HG03521 (cell line): ENCODE results near the gene ELMO1.

Experiments used
- ATAC-seq: cut with Tn5 transposase; IDR thresholded peaks from one replicate; pipeline ENCODE4 v1.9.1; 2021; ENCODE audit warnings: mild to moderate bottlenecking, moderate library complexity; ENCODE audit not compliant: unreplicated experiment

ELMO1 gene

DNA sequence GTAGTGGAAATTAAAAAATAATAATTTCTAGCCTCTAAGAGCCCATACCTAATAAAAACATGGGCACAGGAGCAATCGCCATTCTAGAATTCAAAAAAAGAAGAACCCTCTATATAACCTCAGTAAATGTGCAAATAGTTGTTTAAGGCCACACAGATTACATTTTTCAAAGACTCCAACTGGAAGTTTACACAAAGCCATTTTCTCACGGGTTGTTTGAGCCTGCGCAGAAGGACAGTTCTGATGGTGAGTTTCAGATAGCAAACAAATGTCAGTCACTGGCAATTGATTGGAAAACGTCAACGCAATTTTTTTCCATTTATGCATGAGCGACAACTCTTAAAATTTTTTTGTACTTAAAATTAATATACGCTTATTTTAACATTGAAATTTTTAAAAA is 23.0 kb upstream of the ELMO1 start:
- no peak for ATAC-seq

DNA sequence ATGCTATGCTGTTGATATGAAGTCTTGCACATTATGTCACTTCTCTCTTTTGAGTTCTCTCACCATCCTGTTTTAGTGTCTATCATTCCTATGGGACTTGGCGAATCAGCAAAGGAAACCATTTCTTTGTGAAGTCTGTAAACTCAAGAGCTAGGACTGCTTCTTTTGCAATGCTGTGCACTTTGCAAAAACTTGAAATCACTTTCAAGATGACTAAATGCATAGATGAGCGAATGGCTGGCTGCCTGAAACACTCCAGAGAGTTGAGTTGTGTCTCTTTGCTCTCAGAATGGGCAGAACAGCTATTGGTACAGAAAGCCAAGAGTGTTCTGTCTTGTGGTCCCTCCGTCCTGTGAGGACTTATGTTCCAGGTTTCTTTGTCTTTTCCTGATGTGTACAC is 18.3 kb upstream of the ELMO1 start:
- ATAC-seq = no peak

DNA sequence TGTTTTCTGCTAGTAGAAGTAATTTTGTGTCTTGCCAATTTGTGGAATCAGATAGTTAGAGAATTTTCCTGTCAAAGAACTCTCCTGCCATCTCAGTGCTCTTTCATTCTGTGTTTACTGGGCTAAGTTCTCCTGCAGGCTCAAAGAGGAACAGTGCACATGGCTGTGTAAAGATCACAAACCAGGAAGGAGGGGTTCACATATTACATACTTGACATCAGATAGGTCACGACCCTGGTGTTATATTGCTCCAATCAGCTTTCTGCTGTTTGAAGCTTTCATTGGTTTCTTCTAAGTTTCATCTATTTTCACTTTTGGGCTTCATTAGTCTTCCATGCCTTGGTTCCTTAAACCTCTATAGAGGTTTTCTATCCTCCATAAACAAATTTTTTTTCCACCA is 13.5 kb upstream of the ELMO1 start:
- no peak for ATAC-seq

- ATAC-seq = no peak
Measured at GRCh38 chr7:37455081-37455480, 6.4 kb upstream of the ELMO1 start.

DNA sequence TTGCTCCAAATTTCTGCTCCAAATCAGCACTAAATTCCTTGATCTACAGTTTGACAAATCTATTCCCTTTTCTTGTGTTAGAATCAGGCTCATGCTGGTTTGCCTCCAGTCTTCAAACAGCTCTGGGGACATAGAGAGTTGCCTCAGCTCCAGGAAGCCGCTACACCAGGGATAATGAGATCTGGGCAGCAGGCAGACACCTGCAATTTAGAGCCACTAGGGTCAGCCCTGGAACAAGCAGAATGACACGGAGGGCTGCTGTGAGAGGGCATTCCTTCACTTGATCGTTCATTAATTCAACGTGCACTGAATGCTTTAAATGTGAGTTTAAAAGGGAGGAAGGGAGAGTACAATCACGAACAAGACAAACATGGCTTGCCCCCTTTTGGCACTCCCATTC is 3.7 kb upstream of the ELMO1 start:
- no peak for ATAC-seq

- ATAC-seq = no peak
Measured at GRCh38 chr7:37450035-37450434, 1.4 kb upstream of the ELMO1 start.

- ATAC-seq = no peak
Measured at GRCh38 chr7:37449621-37450020, 957 bp upstream of the ELMO1 start.

GRCh38 chr7:37448011-37448635 is 541 bp downstream of the ELMO1 start:
- peak; percentile 25 for ATAC-seq

DNA sequence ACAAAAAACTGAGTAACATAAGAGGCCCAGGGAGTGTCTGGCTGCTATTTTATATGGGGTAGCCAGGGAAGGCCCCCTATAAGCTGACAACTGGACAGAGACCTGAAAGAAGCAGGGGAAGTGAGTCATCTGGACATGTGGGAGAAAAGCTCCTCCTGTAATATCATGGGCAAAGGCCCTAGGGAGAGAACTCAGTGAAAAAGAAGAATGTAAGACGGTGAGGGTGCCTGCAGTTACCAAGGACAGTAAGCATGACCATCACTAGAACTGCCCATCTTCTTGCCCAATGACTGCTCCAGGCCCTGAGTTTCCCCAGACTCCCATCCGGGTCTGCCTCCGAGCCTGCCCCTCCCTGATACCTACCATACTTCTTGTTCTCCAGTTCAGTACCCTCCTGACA is 2.3 kb downstream of the ELMO1 start:
- ATAC-seq = no peak

- no peak for ATAC-seq
Measured at GRCh38 chr7:37445790-37446189, 2.9 kb downstream of the ELMO1 start.

DNA sequence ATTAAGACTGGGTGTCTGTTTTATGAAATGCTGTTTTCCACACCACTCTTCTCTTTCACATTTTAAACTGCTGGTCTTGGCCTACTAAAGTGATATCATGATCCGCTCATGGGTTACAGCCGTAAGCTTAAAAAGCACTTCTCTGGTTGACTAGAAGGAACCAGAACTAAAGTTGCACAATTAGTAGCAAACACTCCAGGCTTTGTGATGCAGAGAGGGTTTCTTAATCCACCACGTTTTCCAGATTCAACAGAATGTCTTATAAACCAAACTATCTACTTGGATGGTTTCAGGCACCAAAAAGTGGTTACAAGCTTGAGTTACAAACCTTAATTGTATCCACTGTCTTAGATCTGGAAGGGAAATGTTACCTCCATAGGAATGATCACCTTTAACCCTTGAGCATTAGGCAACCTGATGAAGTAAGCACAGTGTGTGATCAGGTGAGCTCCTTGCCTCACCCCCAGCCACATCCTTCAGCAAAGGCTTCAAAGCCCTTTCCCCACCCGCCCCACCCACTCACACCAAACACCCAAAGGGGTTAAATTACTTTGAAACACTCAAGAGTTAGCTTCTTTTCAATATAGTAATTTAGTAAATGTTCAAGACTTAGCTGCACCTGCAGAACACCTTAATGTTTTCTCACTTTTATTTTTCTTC is 3.5 kb downstream of the ELMO1 start:
- no peak for ATAC-seq

DNA sequence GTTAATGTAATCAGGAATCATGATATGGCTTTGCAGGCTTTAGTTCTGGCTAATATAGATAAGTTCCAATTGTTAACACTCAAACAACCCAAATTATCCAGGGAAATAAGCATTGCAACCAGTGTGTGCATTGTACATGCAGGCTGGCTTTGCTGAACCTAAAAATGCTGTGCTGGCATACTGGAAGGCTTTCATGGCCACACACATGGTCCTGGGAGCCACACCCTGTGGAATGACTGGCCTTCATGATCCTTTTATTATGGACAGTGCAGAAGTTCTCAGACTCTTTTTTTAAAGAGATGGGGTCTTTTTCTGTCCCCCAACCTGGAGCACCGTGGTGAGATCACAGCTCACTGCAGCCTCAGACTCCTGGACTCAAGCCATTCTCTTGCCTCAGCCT is 5.0 kb downstream of the ELMO1 start:
- ATAC-seq = no peak

GRCh38 chr7:37442268-37442667 is 6.4 kb downstream of the ELMO1 start:
- ATAC-seq = no peak

GRCh38 chr7:37441816-37442215 is 6.8 kb downstream of the ELMO1 start:
- ATAC-seq = no peak

- ATAC-seq = no peak
Measured at GRCh38 chr7:37441386-37441760, 7.3 kb downstream of the ELMO1 start.

GRCh38 chr7:37440738-37441385 is 7.8 kb downstream of the ELMO1 start:
- ATAC-seq = no peak

DNA sequence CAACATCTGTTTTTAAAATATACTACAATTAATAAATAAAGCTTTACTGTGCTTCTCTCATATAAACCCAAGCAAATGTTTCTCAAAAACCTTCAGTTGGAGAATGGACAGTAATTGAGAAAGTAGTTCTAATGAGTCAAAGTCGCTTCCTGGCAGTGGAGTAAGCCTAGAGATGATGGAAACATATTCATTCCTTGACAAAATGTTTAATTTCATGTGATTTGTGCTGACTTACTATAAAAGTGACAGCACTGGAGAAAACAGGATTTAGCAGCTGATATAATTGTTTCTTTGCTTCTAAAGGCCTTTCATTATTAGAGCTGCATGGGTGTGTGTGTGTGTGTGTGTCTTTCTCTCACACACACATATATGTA is 9.0 kb downstream of the ELMO1 start:
- no peak for ATAC-seq

- ATAC-seq = no peak
Measured at GRCh38 chr7:37438906-37439652, 9.6 kb downstream of the ELMO1 start.

DNA sequence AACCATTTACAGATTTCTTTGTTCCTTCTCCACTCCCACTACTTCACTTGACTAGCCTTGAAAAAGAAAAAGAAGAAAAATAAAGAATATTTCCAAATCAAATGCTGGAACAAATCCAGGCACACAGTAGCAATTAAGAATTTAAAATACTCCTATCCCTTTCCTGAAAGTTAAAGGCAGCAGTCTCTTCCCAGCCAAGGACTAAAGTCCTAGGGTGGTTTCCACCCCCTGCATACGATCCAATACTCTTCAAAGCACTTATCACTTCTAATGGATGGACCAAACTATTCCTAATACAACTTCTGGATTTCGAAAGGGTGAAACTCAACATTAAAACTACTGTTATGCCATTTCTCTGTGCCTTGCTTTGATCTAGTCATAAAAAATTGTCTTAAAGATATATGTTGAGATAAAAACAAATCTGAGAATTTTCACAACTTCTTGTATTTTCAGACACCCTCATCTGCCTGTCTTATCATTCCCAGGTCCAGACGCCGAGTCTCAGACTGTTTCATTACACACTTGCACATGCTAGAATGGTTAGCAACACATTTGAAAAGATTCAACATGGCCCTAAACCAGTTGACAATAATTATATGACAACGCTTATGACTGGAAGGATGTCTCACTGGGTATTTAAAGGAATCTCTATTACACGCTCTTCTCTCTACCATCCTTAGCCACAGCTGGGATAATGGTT is 13.4 kb downstream of the ELMO1 start:
- no peak for ATAC-seq

DNA sequence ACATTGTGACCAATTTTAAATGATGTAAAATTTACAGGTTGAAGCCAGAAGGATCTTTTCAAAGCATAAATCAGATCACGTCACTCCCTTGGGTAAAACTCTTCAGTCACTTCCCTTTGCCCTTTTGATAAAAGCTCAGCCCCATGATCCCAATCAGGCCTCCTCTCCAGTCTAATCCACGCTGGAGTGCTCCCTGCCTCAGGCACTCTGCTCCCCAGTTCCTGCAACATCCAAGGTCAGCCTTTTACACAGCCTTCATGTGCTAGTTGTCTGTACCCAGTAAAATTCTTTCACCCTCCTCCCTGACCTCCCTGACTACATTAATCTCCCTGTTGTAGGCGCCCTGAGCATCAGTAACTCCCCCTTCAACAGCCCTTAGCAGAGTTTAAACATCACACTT is 14.1 kb downstream of the ELMO1 start:
- ATAC-seq = no peak

- no peak for ATAC-seq
Measured at GRCh38 chr7:37433166-37433565, 15.5 kb downstream of the ELMO1 start.
